HL-60 (cell line): ENCODE results near the gene URB1.

ENCODE experiments used
- DNase-seq, 2 experiments: peaks; one replicate each; pipeline ENCODE4 v3.0.0-alpha.2; 2010 to 2020; ENCODE audit warnings: low read depth in 1 of 2, low spot score in 1 of 2
- H3K27ac ChIP-seq: fragments of 250-450 bp; sonication (Bioruptor Pico); replicated peaks from 2 replicates; pipeline ENCODE4 v1.5.1; 2020; ENCODE audit warnings: mild to moderate bottlenecking, moderate library complexity
- H3K27me3 ChIP-seq: fragments of 250-450 bp; sonication (Bioruptor Pico); 2 replicates; pipeline ENCODE4 v1.5.1; 2021; ENCODE audit warnings: mild to moderate bottlenecking, moderate library complexity; ENCODE audit not compliant: insufficient read depth, poor library complexity, severe bottlenecking
- H3K4me3 ChIP-seq: replicated peaks from 2 replicates; pipeline ENCODE4 v1.5.1; 2011; ENCODE audit warnings: mild to moderate bottlenecking, control low read depth, low read length; ENCODE audit not compliant: insufficient read depth
- CTCF ChIP-seq: IDR thresholded peaks from one replicate; pipeline ENCODE4 v1.5.1; 2011; ENCODE audit warnings: low read length, control low read depth, inconsistent platforms; ENCODE audit not compliant: insufficient read depth
- GABPA ChIP-seq: IDR thresholded peaks from 2 replicates; pipeline ENCODE4 v1.6.1; 2012; ENCODE audit warnings: low read depth
- POLR2AphosphoS5 ChIP-seq: IDR thresholded peaks from 2 replicates; pipeline ENCODE4 v1.6.1; 2012; ENCODE audit warnings: low read depth
- REST ChIP-seq: IDR thresholded peaks from 2 replicates; pipeline ENCODE4 v1.6.1; 2012; ENCODE audit warnings: low read depth; ENCODE audit not compliant: insufficient replicate concordance
- SPI1 ChIP-seq: IDR thresholded peaks from 2 replicates; pipeline ENCODE4 v1.6.1; 2012; ENCODE audit warnings: low read depth, mild to moderate bottlenecking, borderline replicate concordance

Gene URB1

GRCh38 chr21:32410916-32411315 is 18.1 kb upstream of the URB1 start:
- no peak overlapping the region for H3K4me3 ChIP-seq
- DNase-seq = no peak
- no peak overlapping the region for H3K27ac ChIP-seq
- no peak for TF ChIP-seq POLR2AphosphoS5
- TF ChIP-seq GABPA = no peak
- TF ChIP-seq CTCF = no peak
- no peak for TF ChIP-seq REST
- TF ChIP-seq SPI1 = no peak
- H3K27me3 ChIP-seq = peaks cover 32% of the 10 kb centered on the region

GRCh38 chr21:32410291-32410690 is 17.5 kb upstream of the URB1 start:
- Histone ChIP-seq H3K27me3 (peaks cover 32% of the 10 kb centered on the region), H3K27ac (no peak overlapping the region), H3K4me3 (no peak overlapping the region)
- DNase-seq = no peak
- TF ChIP-seq POLR2AphosphoS5 (no peak), CTCF (no peak), REST (no peak), SPI1 (no peak), GABPA (no peak)

GRCh38 chr21:32406405-32406804 is 13.6 kb upstream of the URB1 start:
- no peak for TF ChIP-seq POLR2AphosphoS5
- TF ChIP-seq SPI1 = no peak
- no peak for TF ChIP-seq CTCF
- TF ChIP-seq REST = no peak
- no peak for TF ChIP-seq GABPA
- DNase-seq = no peak

More at GRCh38 chr21:32406405-32406804, 13.6 kb upstream of the URB1 start:
- no peak overlapping the region for H3K27ac ChIP-seq
- no peak overlapping the region for H3K4me3 ChIP-seq
- H3K27me3 ChIP-seq = peaks cover 11% of the 10 kb centered on the region
